Calu3 (cell line): ENCODE measurements around the gene SLC66A1. TPM values are rescaled to one million over a fixed set of nuclear protein-coding genes. Genes with fewer than 3 reads are reported as not detected.

ENCODE experiments used
- BruUV-seq: library from RNA; stranded (reverse); fragments of 400-500 nt; replicated peaks from 2 replicates; lab custom pipeline; 2021; lab: Mats Ljungman, UMichigan
- CTCF ChIA-PET: fragments of 300-600 bp; sonication (Branson Sonifier 250); formaldehyde crosslinking; loops from one replicate; lab custom pipeline; 2022; ENCODE audit warnings: antibody characterized with exemption; lab: Charles Lee
- DNase-seq: peaks from one replicate; pipeline ENCODE4 v3.0.0; 2022
- H3K27ac Mint-ChIP-seq: one replicate; pipeline ENCODE4 v1.8.0; 2022; ENCODE audit warnings: mixed read lengths; ENCODE audit not compliant: unreplicated experiment
- H3K27me3 Mint-ChIP-seq: one replicate; pipeline ENCODE4 v1.8.0; 2022; ENCODE audit warnings: mixed read lengths; ENCODE audit not compliant: unreplicated experiment
- H3K36me3 Mint-ChIP-seq: one replicate; pipeline ENCODE4 v1.8.0; 2022; ENCODE audit warnings: mild to moderate bottlenecking, moderate library complexity, mixed read lengths; ENCODE audit not compliant: insufficient read depth, unreplicated experiment
- H3K4me1 Mint-ChIP-seq: one replicate; pipeline ENCODE4 v1.8.0; 2022; ENCODE audit warnings: mild to moderate bottlenecking, low read depth, mixed read lengths; ENCODE audit not compliant: unreplicated experiment
- H3K4me3 Mint-ChIP-seq: one replicate; pipeline ENCODE4 v1.8.0; 2022; ENCODE audit warnings: mild to moderate bottlenecking, low read depth, moderate library complexity, mixed read lengths; ENCODE audit not compliant: unreplicated experiment
- H3K9me3 Mint-ChIP-seq: one replicate; pipeline ENCODE4 v1.8.0; 2022; ENCODE audit warnings: low read depth, mixed read lengths; ENCODE audit not compliant: unreplicated experiment
- intact Hi-C: fragments of 100-400 bp; cut with micrococcal nuclease; formaldehyde crosslinking; loops from one replicate; pipeline ENCODE4 v1.10.0; 2022; ENCODE audit not compliant: unreplicated experiment
- total RNA-seq: library from RNA; stranded (reverse); gene quantifications from 2 replicates; pipeline ENCODE4 v1.2.3, GENCODE V29; 2022
- TF ChIP-seq, protein P1 (sequence below): fragments of 200-600 bp; IDR thresholded peaks from one replicate; pipeline ENCODE4 v1.8.0; 2022; ENCODE audit warnings: antibody characterized with exemption; ENCODE audit not compliant: unreplicated experiment

SLC66A1 gene
- total RNA-seq, 1 experiment from 2014 or later = 10.0 TPM

DNA sequence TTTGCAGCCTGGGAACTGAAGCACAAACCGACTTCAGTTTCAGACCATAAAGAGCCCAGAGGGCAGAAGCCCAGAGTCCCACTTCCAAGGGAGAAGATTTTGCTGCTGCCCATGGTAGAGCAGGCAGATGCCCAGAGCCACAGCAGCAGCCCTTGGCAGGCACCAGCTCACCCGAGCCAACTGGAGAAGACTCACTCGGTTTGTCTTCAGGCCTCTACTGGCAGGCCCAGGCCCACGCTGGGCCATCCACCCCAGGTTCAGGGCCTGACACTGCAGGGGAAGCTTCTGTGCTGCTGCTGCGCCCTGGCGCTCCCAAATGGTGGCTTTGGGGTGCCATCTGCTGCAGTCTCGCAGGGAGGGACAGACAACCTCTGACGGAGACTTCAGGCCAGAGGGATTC, 33.3 kb downstream of the SLC66A1 start:
- CTCF ChIA-PET = no interaction called here
- H3K36me3 Mint-ChIP-seq = peaks cover 30% of the 10 kb centered on the region
- TF ChIP-seq, protein P1, sequence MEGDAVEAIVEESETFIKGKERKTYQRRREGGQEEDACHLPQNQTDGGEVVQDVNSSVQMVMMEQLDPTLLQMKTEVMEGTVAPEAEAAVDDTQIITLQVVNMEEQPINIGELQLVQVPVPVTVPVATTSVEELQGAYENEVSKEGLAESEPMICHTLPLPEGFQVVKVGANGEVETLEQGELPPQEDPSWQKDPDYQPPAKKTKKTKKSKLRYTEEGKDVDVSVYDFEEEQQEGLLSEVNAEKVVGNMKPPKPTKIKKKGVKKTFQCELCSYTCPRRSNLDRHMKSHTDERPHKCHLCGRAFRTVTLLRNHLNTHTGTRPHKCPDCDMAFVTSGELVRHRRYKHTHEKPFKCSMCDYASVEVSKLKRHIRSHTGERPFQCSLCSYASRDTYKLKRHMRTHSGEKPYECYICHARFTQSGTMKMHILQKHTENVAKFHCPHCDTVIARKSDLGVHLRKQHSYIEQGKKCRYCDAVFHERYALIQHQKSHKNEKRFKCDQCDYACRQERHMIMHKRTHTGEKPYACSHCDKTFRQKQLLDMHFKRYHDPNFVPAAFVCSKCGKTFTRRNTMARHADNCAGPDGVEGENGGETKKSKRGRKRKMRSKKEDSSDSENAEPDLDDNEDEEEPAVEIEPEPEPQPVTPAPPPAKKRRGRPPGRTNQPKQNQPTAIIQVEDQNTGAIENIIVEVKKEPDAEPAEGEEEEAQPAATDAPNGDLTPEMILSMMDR = no peak
- H3K4me1 Mint-ChIP-seq = no peaks in the 10 kb centered on the region
- BruUV-seq = no TSS peak
- intact Hi-C loops = no loop called here
- no peaks in the 10 kb centered on the region for H3K9me3 Mint-ChIP-seq
- H3K27me3 Mint-ChIP-seq = no peaks in the 10 kb centered on the region
- H3K4me3 Mint-ChIP-seq = no peak overlapping the region
- DNase-seq = no peak
- no peak overlapping the region for H3K27ac Mint-ChIP-seq

DNA sequence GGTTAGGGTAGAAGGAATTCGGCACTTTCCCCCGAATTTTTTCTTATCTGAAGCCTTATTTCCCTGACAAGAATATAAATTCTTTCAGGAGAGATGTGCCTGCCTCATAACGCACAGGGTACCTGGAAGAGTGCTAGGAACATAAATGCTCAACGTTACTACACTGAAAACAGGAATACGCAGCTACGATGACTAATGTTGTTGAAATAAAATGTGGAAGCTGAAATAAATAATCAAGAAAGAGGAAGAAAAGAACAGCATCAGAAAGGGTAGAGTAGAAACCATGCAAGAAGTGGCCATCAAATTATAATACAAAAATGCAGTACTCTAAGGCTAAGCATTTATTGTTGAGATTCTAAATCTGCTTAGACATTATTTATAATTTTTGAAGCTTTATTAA, 33.9 kb downstream of the SLC66A1 start:
- H3K9me3 Mint-ChIP-seq = no peaks in the 10 kb centered on the region
- intact Hi-C loops = no loop called here
- no peak overlapping the region for H3K27ac Mint-ChIP-seq
- H3K27me3 Mint-ChIP-seq = no peaks in the 10 kb centered on the region
- no peak overlapping the region for H3K4me3 Mint-ChIP-seq
- CTCF ChIA-PET = interaction anchor here (0.7 kb wide), 1 partner anchor 297 kb away, joined by 4 read pairs; no protein-coding TSS in a partner anchor
- TF ChIP-seq, protein P1 = no peak
- no TSS peak for BruUV-seq
- DNase-seq = no peak
- no peaks in the 10 kb centered on the region for H3K4me1 Mint-ChIP-seq
- peaks cover 24% of the 10 kb centered on the region for H3K36me3 Mint-ChIP-seq

DNA sequence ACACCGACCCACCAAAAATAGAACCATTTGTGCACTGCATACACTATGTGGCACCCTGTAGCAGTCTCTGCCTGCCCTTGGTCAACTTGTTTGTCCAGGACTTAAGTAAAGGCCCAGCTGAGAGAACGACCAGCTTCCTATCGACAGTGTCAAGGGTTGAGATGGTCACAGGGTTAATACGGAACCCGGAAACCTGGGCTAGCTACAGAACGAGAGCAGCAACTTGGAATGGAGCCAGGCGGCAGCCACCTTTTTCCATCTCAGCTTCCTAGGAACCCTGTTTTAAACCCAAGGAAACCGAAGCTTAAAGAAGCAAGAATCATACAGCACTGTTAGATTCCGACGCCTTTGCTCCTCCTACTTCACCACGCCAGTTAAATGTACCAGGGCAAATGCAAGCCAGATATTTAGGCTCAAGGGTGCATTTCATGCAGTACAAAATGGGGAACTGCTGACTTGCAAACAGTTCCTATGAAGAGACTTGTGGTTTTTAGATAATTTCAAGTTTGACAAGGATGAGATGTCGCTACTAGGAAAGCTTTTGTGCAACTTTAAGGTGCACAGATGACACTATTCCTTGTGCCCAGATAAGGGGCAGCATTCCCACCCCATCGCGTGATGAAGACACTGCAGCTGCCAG, 35.5 kb downstream of the SLC66A1 start:
- TF ChIP-seq, protein P1 = no peak
- Mint-ChIP-seq H3K27ac (no peak overlapping the region), H3K36me3 (peaks cover 15% of the 10 kb centered on the region), H3K4me1 (no peaks in the 10 kb centered on the region), H3K27me3 (no peaks in the 10 kb centered on the region), H3K4me3 (no peak overlapping the region), H3K9me3 (no peaks in the 10 kb centered on the region)
- no TSS peak for BruUV-seq
- no peak for DNase-seq
- intact Hi-C loops = no loop called here
- CTCF ChIA-PET = interaction anchor here (0.5 kb wide), 1 partner anchor 309 kb away, joined by 5 read pairs; no protein-coding TSS in a partner anchor

DNA sequence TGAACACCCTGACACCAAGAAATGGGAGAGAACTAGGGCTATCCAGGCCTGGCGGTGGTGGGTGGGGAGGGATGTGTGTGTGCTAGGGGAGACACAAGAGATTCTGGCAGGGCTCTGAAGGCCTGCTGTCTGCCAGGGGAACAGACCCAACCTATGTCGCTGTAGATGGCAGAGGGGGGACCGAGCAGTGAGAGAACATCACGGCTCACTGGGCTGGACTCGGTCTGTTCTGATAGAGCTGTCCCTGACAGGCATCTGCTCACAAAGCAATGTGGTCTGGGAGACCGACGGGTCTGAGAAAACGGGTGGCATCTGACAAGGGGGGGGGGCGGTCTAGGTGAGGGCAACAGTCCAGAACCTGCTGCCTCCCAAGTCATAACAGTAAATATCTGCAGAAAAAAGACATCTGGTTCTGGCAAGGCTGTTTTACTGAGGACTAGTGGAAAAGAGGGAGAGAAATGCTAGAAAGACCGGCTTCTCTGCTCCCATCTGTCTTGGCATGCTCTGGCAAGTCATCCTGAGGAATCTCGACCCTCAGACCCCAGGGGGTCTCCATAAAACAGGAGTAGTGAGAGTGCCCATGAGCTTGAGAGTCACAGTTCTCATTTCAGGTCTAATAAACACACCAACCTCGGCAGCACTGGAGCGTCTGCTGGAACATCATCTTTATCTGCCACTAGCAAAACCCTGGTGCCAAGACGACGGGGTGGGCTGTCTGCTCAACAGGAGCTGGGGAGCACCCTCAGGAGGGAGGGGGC, 36.5 kb downstream of the SLC66A1 start:
- no peak overlapping the region for H3K27ac Mint-ChIP-seq
- BruUV-seq = no TSS peak
- intact Hi-C loops = no loop called here
- H3K4me3 Mint-ChIP-seq = no peak overlapping the region
- DNase-seq = no peak
- H3K9me3 Mint-ChIP-seq = no peaks in the 10 kb centered on the region
- H3K4me1 Mint-ChIP-seq = no peaks in the 10 kb centered on the region
- CTCF ChIA-PET = interaction anchor here (0.7 kb wide), 1 partner anchor 315 kb away, joined by 3 read pairs; no protein-coding TSS in a partner anchor
- TF ChIP-seq, protein P1 = no peak
- H3K36me3 Mint-ChIP-seq = peaks cover 13% of the 10 kb centered on the region
- H3K27me3 Mint-ChIP-seq = no peaks in the 10 kb centered on the region
